Kidney (tissue), 14 donors: ENCODE data around the gene ZNF280D. TPM values are rescaled to one million over a fixed set of nuclear protein-coding genes. Genes with fewer than 3 reads are reported as not detected.
"Not testable (repeated sequence)": the region's sequence is repeated elsewhere in the genome, so short reads cannot be mapped to it uniquely, and the experiment has no call there.

ENCODE experiments used
- DNase-seq, 5 donors: peaks; one replicate each; pipeline ENCODE4 v3.0.0-alpha.2; 2013 to 2020
- FAIRE-seq: peaks from 2 replicates; lab custom pipeline; 2012; peaks lifted over from hg19 to GRCh38; lab: Jason Lieb, UNC
- H3K27ac ChIP-seq, 2 donors: one replicate each; pipeline ENCODE4 v1.7.0; 2013; ENCODE audit warnings: low read depth in 2 of 2, low read length in 2 of 2, inconsistent platforms in 1 of 2
- H3K27me3 ChIP-seq: one replicate; pipeline ENCODE4 v1.7.1; 2013; ENCODE audit warnings: low read length, inconsistent platforms; ENCODE audit not compliant: control insufficient read depth, insufficient read depth
- H3K36me3 ChIP-seq, 3 donors: one replicate each; pipeline versions ENCODE4 v1.7.0 to v1.7.1; 2013; ENCODE audit warnings: low read length in 3 of 3, control low read depth in 1 of 3, inconsistent platforms in 1 of 3; ENCODE audit not compliant: insufficient read depth in 3 of 3, control insufficient read depth in 2 of 3
- H3K4me1 ChIP-seq, 3 donors: one replicate each; pipeline versions ENCODE4 v1.7.0 to v1.7.1; 2013; ENCODE audit warnings: low read length in 3 of 3, inconsistent platforms in 1 of 3, low read depth in 1 of 3; ENCODE audit not compliant: control insufficient read depth in 2 of 3, insufficient read depth in 2 of 3
- H3K4me3 ChIP-seq, 3 donors: one replicate each; pipeline versions ENCODE4 v1.7.0 to v1.8.1; 2013; ENCODE audit warnings: low read length in 3 of 3, control low read depth in 1 of 3, inconsistent platforms in 1 of 3
- H3K9ac ChIP-seq, 3 donors: one replicate each; pipeline versions ENCODE4 v1.7.0 to v1.7.1; 2013; ENCODE audit warnings: low read length in 3 of 3, control low read depth in 1 of 3, inconsistent platforms in 1 of 3
- H3K9me3 ChIP-seq, 3 donors: one replicate each; pipeline versions ENCODE4 v1.7.0 to v1.7.1; 2013; ENCODE audit warnings: low read length in 3 of 3, control low read depth in 1 of 3, inconsistent platforms in 1 of 3; ENCODE audit not compliant: control insufficient read depth in 2 of 3, insufficient read depth in 1 of 3
- CTCF ChIP-seq: IDR thresholded peaks from 3 replicates; pipeline ENCODE4 v1.5.1; 2012; ENCODE audit warnings: mild to moderate bottlenecking, moderate library complexity, borderline replicate concordance; ENCODE audit not compliant: insufficient read depth; ENCODE audit errors: extremely low read depth
- intact Hi-C: fragments of 100-400 bp; cut with DNase I; formaldehyde crosslinking; loops from one replicate; pipeline ENCODE4 v1.11.1; 2022
- polyA plus RNA-seq: library from polyadenylated mRNA; stranded (reverse); fragments of 350-450 nt; fragmentation: Illumina TruSeq; extraction: RNeasy Lipid Tissue Mini Kit (QIAGEN cat#74804); gene quantifications from one replicate; pipeline ENCODE4 v1.2.3, GENCODE V29; 2014; ENCODE audit warnings: low read depth, low replicate concordance; ENCODE audit not compliant: insufficient read depth
- total RNA-seq: library from RNA; stranded (reverse); fragmentation: NEBNext Ultra II Directional; extraction: Animal tissue kit (Norgen Biotek cat#: 25700); gene quantifications from one replicate; pipeline ENCODE4 v1.2.1, GENCODE V29; 2021
- donor health status: control.
- donor health status: control.
- donor health status: control.
- donor health status: control.
- donor health status: control.
- donor health status: DM: yes; HTN: yes; CAD: no.
- donor health status: Normal renal cell carcinoma (clear cell type).

ZNF280D gene
- total and polyA plus RNA-seq, 2 donors from 2014 or later, result 13.7 to 50.0 TPM

GRCh38 chr15:56719021-56719612 is 14.2 kb downstream of the ZNF280D start:
- DNase-seq (no peak), FAIRE-seq (no peak)
- H3K4me3 ChIP-seq, result no peak overlapping the region
- H3K9me3 ChIP-seq, result no peaks in the 10 kb centered on the region
- no peaks in the 10 kb centered on the region for H3K27me3 ChIP-seq
- peaks cover 0 to 5% (median 0%) of the 10 kb centered on the region in 3 donors for H3K4me1 ChIP-seq
- H3K9ac ChIP-seq, result no peak overlapping the region
- intact Hi-C loops, result no loop called here
- no peak for TF ChIP-seq CTCF
- H3K27ac ChIP-seq, result no peak overlapping the region
- no peaks in the 10 kb centered on the region for H3K36me3 ChIP-seq

GRCh38 chr15:56718560-56718959 is 14.7 kb downstream of the ZNF280D start:
- Histone ChIP-seq H3K9me3 (no peaks in the 10 kb centered on the region), H3K4me1 (no peaks in the 10 kb centered on the region), H3K27me3 (no peaks in the 10 kb centered on the region), H3K4me3 (no peak overlapping the region), H3K9ac (no peak overlapping the region), H3K36me3 (no peaks in the 10 kb centered on the region), H3K27ac (no peak overlapping the region)
- TF ChIP-seq CTCF, result no peak
- DNase-seq (no peak), FAIRE-seq (no peak)
- intact Hi-C loops, result no loop called here

- Histone ChIP-seq H3K27me3 (no peaks in the 10 kb centered on the region), H3K9me3 (no peaks in the 10 kb centered on the region), H3K36me3 (no peaks in the 10 kb centered on the region), H3K4me1 (no peaks in the 10 kb centered on the region), H3K9ac (no peak overlapping the region), H3K27ac (no peak overlapping the region), H3K4me3 (no peak overlapping the region)
- no peak for DNase-seq
- intact Hi-C loops, result no loop called here
- FAIRE-seq, result no peak
- TF ChIP-seq CTCF, result no peak
Measured at GRCh38 chr15:56716334-56716733, 17.0 kb downstream of the ZNF280D start.

- Histone ChIP-seq H3K4me3 (no peak overlapping the region), H3K9ac (no peak overlapping the region), H3K4me1 (no peaks in the 10 kb centered on the region), H3K27ac (no peak overlapping the region), H3K9me3 (no peaks in the 10 kb centered on the region), H3K36me3 (no peaks in the 10 kb centered on the region), H3K27me3 (no peaks in the 10 kb centered on the region)
- intact Hi-C loops, result no loop called here
- FAIRE-seq (no peak), DNase-seq (no peak)
- TF ChIP-seq CTCF, result no peak
Measured at GRCh38 chr15:56715220-56715619, 18.1 kb downstream of the ZNF280D start.

- FAIRE-seq, H3K9me3 ChIP-seq, H3K4me3 ChIP-seq, H3K9ac ChIP-seq, H3K27ac ChIP-seq, H3K27me3 ChIP-seq, H3K36me3 ChIP-seq, intact Hi-C loops, H3K4me1 ChIP-seq, DNase-seq: not testable (repeated sequence)
Measured at GRCh38 chr15:56709502-56709901, 23.8 kb downstream of the ZNF280D start.
